ENCODE data around the gene PEF1. TPM values are rescaled to one million over a fixed set of nuclear protein-coding genes. Genes with fewer than 3 reads are reported as not detected.

Gene PEF1
- total RNA-seq, 2 donors from 2014 or later: 47.2 to 57.2 TPM

- no peak for DNase-seq
- intact Hi-C loops (cut with DNase I, micrococcal nuclease): loop anchor here (5.0 to 10.0 kb wide), 3 partner anchors 55 to 127 kb away; no protein-coding TSS in a partner anchor
- ATAC-seq: no peak
Measured at GRCh38 chr1:31659889-31660288, 15.2 kb upstream of the PEF1 start.

- intact Hi-C loops (cut with DNase I, micrococcal nuclease): loop anchor here in 1 of 2 donors (10.0 kb wide), 1 partner anchor 126 kb away; no protein-coding TSS in a partner anchor
- ATAC-seq: no peak
- no peak for DNase-seq
Measured at GRCh38 chr1:31658721-31659120, 14.0 kb upstream of the PEF1 start.

- intact Hi-C loops (cut with DNase I, micrococcal nuclease): loop anchor here in 1 of 2 donors (10.0 kb wide), 1 partner anchor 127 kb away; no protein-coding TSS in a partner anchor
- ATAC-seq (no peak), DNase-seq (no peak)
Measured at GRCh38 chr1:31657972-31658510, 13.4 kb upstream of the PEF1 start.

- no peak for DNase-seq
- ATAC-seq: no peak
- intact Hi-C loops (cut with DNase I, micrococcal nuclease): loop anchor here in 1 of 2 donors (10.0 kb wide), 1 partner anchor 128 kb away; no protein-coding TSS in a partner anchor
Measured at GRCh38 chr1:31657020-31657804, 12.5 kb upstream of the PEF1 start.

GRCh38 chr1:31655756-31656155 is 11.1 kb upstream of the PEF1 start:
- no peak for DNase-seq
- ATAC-seq: no peak
- intact Hi-C loops (cut with DNase I, micrococcal nuclease): loop anchor here in 1 of 2 donors (10.0 kb wide), 1 partner anchor 129 kb away; no protein-coding TSS in a partner anchor

GRCh38 chr1:31655104-31655503 is 10.4 kb upstream of the PEF1 start:
- DNase-seq: no peak

GRCh38 chr1:31654474-31654776 is 9.7 kb upstream of the PEF1 start:
- DNase-seq: no peak
- intact Hi-C loops (cut with DNase I, micrococcal nuclease): loop anchor here in 1 of 2 donors (10.0 kb wide), 1 partner anchor 130 kb away; no protein-coding TSS in a partner anchor
- no peak for ATAC-seq

More at GRCh38 chr1:31655104-31655503, 10.4 kb upstream of the PEF1 start:
- intact Hi-C loops (cut with DNase I, micrococcal nuclease): loop anchor here in 1 of 2 donors (10.0 kb wide), 1 partner anchor 130 kb away; no protein-coding TSS in a partner anchor
- no peak for ATAC-seq

GRCh38 chr1:31653717-31654473 is 9.2 kb upstream of the PEF1 start:
- DNase-seq: no peak
- ATAC-seq: no peak
- intact Hi-C loops (cut with DNase I, micrococcal nuclease): loop anchor here in 1 of 2 donors (10.0 kb wide), 1 partner anchor 131 kb away; no protein-coding TSS in a partner anchor

- DNase-seq (no peak), ATAC-seq (no peak)
- intact Hi-C loops (cut with DNase I, micrococcal nuclease): loop anchor here in 1 of 2 donors (10.0 kb wide), 1 partner anchor 132 kb away; no protein-coding TSS in a partner anchor
Measured at GRCh38 chr1:31652891-31653499, 8.3 kb upstream of the PEF1 start.

GRCh38 chr1:31651766-31652165 is 7.1 kb upstream of the PEF1 start:
- no peak for ATAC-seq
- intact Hi-C loops (cut with DNase I, micrococcal nuclease): loop anchor here in 1 of 2 donors (10.0 kb wide), 1 partner anchor 133 kb away; no protein-coding TSS in a partner anchor
- no peak for DNase-seq

GRCh38 chr1:31651089-31651420 is 6.4 kb upstream of the PEF1 start:
- ATAC-seq (no peak), DNase-seq (no peak)
- intact Hi-C loops (cut with DNase I, micrococcal nuclease): loop anchor here in 1 of 2 donors (10.0 kb wide), 1 partner anchor 134 kb away; no protein-coding TSS in a partner anchor

GRCh38 chr1:31650161-31651088 is 5.7 kb upstream of the PEF1 start:
- DNase-seq (no peak), ATAC-seq (no peak)
- intact Hi-C loops (cut with DNase I, micrococcal nuclease): loop anchor here in 1 of 2 donors (10.0 kb wide), 1 partner anchor 134 kb away; no protein-coding TSS in a partner anchor

GRCh38 chr1:31648641-31649357 is 4.1 kb upstream of the PEF1 start:
- intact Hi-C loops (cut with DNase I, micrococcal nuclease): no loop called here
- ATAC-seq (no peak), DNase-seq (no peak)

GRCh38 chr1:31648190-31648589 is 3.5 kb upstream of the PEF1 start:
- ATAC-seq (no peak), DNase-seq (no peak)
- intact Hi-C loops (cut with DNase I, micrococcal nuclease): no loop called here

- intact Hi-C loops (cut with DNase I, micrococcal nuclease): no loop called here
- DNase-seq: no peak
- no peak for ATAC-seq
Measured at GRCh38 chr1:31647106-31647505, 2.4 kb upstream of the PEF1 start.

GRCh38 chr1:31646259-31646960 is 1.7 kb upstream of the PEF1 start:
- ATAC-seq: no peak
- no peak for DNase-seq

GRCh38 chr1:31645274-31645568 is 545 bp upstream of the PEF1 start:
- intact Hi-C loops (cut with DNase I, micrococcal nuclease): no loop called here

More at GRCh38 chr1:31646259-31646960, 1.7 kb upstream of the PEF1 start:
- intact Hi-C loops (cut with DNase I, micrococcal nuclease): no loop called here

More at GRCh38 chr1:31645274-31645568, 545 bp upstream of the PEF1 start:
- DNase-seq: no peak
- no peak for ATAC-seq

Data from left colon (tissue), 2 donors.